Measurements from ENCODE around the gene CD59.

The CD59 gene

DNA sequence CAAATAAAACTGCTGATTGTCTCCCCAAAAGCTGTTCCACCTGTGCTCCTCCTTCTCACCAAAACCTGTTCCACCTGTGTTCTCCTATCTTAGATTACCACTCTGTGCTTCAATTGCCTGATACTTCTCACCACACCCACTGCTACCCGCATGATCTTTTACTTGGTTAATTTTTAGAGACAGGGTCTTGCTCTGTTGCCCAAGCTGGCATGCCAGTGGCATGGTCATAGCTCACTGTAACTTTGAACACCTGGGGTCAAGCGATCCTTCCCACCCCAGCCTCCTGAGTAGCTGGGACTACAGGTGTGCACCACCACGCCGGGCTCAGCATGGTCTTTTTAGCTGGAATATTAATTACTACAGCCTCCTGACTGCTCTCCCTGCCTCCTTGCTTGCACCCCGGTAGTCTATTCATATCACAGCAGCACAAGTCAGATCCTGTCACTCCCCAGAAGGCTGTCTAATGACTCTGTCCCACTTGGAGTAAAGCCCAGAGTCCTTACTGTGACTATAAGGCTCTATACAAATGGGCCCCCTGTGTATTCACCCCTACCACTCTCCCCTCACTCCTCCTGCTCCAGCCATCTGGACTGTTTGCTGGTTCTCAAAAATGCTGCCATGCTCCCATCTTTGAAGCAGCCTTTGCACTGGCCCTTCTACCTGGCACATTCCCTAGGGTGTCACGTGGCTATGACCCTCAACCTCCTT, 39.1 kb downstream of the CD59 start:
- H3K4me3 ChIP-seq (ENCODE audit: low read depth, low read length), result no peak overlapping the region
- TF ChIP-seq POLR2A (IDR thresholded peaks at IDR 0.05; ENCODE audit: extremely low read depth, insufficient read length) (no peak), MYC (IDR thresholded peaks at IDR 0.05; ENCODE audit: low read depth, low read length) (no peak)
- TF ChIP-seq, protein P1, sequence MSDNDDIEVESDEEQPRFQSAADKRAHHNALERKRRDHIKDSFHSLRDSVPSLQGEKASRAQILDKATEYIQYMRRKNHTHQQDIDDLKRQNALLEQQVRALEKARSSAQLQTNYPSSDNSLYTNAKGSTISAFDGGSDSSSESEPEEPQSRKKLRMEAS (IDR thresholded peaks at IDR 0.05; ENCODE audit: low read depth, low read length), result no peak
- TF ChIP-seq, protein P2, sequence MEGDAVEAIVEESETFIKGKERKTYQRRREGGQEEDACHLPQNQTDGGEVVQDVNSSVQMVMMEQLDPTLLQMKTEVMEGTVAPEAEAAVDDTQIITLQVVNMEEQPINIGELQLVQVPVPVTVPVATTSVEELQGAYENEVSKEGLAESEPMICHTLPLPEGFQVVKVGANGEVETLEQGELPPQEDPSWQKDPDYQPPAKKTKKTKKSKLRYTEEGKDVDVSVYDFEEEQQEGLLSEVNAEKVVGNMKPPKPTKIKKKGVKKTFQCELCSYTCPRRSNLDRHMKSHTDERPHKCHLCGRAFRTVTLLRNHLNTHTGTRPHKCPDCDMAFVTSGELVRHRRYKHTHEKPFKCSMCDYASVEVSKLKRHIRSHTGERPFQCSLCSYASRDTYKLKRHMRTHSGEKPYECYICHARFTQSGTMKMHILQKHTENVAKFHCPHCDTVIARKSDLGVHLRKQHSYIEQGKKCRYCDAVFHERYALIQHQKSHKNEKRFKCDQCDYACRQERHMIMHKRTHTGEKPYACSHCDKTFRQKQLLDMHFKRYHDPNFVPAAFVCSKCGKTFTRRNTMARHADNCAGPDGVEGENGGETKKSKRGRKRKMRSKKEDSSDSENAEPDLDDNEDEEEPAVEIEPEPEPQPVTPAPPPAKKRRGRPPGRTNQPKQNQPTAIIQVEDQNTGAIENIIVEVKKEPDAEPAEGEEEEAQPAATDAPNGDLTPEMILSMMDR (IDR thresholded peaks at IDR 0.05; ENCODE audit: low read depth, low read length), result no peak
- no peak for DNase-seq (ENCODE audit: low read depth)

DNA sequence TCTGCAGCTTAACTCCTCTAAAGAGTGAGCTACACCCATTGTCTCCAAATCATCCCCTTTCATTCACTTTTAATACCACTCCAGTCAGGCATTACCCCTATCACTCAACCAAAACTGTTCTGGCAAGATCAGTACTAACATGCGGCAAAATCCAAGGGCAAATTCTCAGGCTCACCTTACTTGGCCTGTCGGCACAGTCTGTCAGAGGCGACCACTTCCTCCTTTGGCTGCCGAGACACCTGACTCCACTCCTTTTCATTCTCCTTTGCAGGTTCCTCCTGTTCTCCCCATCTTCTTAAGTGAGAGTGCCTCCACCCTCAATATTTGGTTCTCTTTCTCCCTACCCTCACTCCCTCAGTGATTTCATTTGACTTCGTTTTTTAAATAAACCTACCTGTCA, 39.8 kb downstream of the CD59 start:
- H3K4me3 ChIP-seq (ENCODE audit: low read depth, low read length), result no peak overlapping the region
- TF ChIP-seq, protein P1 (IDR thresholded peaks at IDR 0.05; ENCODE audit: low read depth, low read length), result no peak
- TF ChIP-seq MYC (IDR thresholded peaks at IDR 0.05; ENCODE audit: low read depth, low read length) (no peak), POLR2A (IDR thresholded peaks at IDR 0.05; ENCODE audit: extremely low read depth, insufficient read length) (no peak)
- TF ChIP-seq, protein P2 (IDR thresholded peaks at IDR 0.05; ENCODE audit: low read depth, low read length), result no peak
- no peak for DNase-seq (ENCODE audit: low read depth)

DNA sequence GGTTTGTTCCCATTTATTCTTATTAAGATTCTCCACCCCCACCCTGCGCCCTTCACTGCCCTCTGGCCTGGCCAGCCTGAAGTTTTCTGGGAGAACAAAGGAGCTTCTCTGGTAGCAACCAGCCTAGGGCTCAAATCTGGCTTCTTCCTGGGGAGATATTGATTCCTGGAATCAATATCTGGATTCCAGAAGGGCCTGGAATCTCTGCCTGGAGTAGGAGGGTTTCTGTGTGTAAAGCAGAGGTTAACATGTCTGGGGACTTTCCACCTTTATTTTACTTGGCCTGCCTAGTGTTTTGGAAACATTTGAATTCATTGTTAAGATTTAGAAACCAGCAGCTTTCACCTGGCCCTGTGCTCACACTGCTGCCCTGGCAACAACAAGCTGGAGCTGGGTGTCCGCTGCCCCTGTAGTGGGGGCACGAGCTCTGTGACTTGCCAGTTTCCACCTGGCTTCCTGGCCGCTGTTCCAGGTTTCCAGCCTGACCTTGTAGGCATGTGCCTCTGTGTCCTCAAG, 41.1 kb downstream of the CD59 start:
- TF ChIP-seq POLR2A (IDR thresholded peaks at IDR 0.05; ENCODE audit: extremely low read depth, insufficient read length) (no peak), MYC (IDR thresholded peaks at IDR 0.05; ENCODE audit: low read depth, low read length) (no peak)
- TF ChIP-seq, protein P1 (IDR thresholded peaks at IDR 0.05; ENCODE audit: low read depth, low read length), result no peak
- TF ChIP-seq, protein P2 (IDR thresholded peaks at IDR 0.05; ENCODE audit: low read depth, low read length), result no peak
- DNase-seq (ENCODE audit: low read depth), result no peak
- no peak overlapping the region for H3K4me3 ChIP-seq (ENCODE audit: low read depth, low read length)

DNA sequence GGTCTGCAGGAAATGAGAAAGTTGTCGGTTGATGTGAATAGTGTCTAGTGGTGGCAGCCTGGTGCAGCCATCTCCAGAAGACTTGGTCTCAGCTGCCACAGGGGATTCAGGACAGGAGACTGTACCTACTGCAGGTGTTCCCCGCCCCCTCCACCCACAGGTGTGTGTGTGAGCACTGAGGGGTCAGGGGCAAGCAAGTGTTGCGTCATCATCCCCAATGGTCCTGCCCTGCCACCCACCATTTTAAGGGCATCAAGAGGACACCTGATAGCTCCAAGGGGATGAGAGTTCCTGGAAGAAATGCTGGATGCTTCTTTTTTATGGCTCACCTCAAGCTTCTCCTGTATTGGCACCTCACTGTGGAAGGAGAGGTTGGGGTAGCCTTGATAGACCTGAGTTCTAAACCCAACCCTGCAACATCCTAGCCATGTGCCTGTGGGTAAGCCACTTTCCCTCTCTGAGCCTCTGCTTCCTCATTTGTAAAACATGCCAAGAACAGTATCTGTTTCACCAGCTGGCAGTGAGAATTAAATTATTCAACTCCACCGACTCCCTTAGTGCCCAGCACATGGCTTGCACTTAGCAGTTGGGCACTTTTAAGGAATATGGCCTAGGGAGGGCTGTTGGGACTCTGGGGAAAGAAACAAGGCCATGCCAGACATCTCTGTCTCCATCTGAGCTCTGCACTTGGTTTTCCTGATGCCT, 41.7 kb downstream of the CD59 start:
- TF ChIP-seq, protein P2 (IDR thresholded peaks at IDR 0.05; ENCODE audit: low read depth, low read length), result no peak
- TF ChIP-seq, protein P1 (IDR thresholded peaks at IDR 0.05; ENCODE audit: low read depth, low read length), result peak; percentile 50
- TF ChIP-seq MYC (IDR thresholded peaks at IDR 0.05; ENCODE audit: low read depth, low read length), result peak; percentile 35; the same call in 1 of the 2 replicates
- TF ChIP-seq POLR2A (IDR thresholded peaks at IDR 0.05; ENCODE audit: extremely low read depth, insufficient read length), result no peak
- no peak overlapping the region for H3K4me3 ChIP-seq (ENCODE audit: low read depth, low read length)
- DNase-seq (ENCODE audit: low read depth), result peak; percentile 57

DNA sequence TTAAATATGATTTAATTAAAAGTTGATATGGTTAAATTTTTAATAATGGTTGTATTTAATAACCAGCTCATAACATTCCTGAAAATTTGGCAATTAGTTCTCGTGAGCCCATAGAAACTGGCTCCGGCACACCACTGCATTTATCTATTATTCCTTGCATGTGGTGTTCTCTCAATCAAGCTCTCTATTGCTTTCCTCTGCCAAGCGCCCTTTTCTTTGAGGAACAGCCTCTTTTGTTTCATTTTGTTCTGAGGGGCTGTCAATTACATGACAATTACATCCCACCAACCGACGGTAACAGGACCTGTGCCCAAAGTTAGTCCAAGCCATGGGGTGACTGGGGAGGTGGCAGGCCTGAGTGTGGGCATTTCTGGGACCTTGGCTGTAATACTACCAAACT, 43.7 kb downstream of the CD59 start:
- TF ChIP-seq MYC (IDR thresholded peaks at IDR 0.05; ENCODE audit: low read depth, low read length) (no peak), POLR2A (IDR thresholded peaks at IDR 0.05; ENCODE audit: extremely low read depth, insufficient read length) (no peak)
- TF ChIP-seq, protein P2 (IDR thresholded peaks at IDR 0.05; ENCODE audit: low read depth, low read length), result no peak
- TF ChIP-seq, protein P1 (IDR thresholded peaks at IDR 0.05; ENCODE audit: low read depth, low read length), result no peak
- no peak overlapping the region for H3K4me3 ChIP-seq (ENCODE audit: low read depth, low read length)
- DNase-seq (ENCODE audit: low read depth), result no peak

Measured in NB4 (cell line).